Measurements from ENCODE around the gene ITIH4.

The ITIH4 gene

DNA sequence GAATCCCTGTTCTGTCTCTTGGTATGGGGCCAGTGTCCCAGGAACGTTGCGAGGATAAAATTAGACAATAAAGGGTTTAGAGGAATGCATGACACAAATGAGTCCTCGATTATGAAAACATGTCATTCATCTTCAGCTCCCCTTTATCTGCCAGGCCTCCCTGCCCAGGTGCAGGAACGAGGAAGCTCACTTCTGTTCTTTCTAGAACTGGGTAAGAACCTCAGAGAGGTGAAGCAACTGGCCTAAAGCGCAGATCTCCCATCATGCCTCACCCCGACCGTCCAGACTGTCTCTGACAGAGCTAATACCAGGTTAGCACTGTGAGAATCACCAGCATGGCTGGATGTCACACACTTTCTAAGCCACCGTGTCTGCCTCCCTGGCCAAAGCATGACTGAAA, 54.6 kb downstream of the ITIH4 start:
- DNase-seq (ENCODE audit: insufficient read length, low spot score) (no peak), FAIRE-seq (no peak)
- TF ChIP-seq TAF1 (IDR thresholded peaks at IDR 0.05; ENCODE audit: low read depth, low read length) (no peak), PAX5 (IDR thresholded peaks at IDR 0.05; ENCODE audit: insufficient read depth, low read length, severe bottlenecking) (no peak), POLR2AphosphoS5 (IDR thresholded peaks at IDR 0.05; ENCODE audit: low read depth, low read length) (no peak), POLR2A (IDR thresholded peaks at IDR 0.05; ENCODE audit: low read depth, low read length) (no peak), SPI1 (IDR thresholded peaks at IDR 0.05; ENCODE audit: low read depth, low read length) (no peak), POU2F2 (IDR thresholded peaks at IDR 0.05; ENCODE audit: low read depth, low read length) (no peak)

DNA sequence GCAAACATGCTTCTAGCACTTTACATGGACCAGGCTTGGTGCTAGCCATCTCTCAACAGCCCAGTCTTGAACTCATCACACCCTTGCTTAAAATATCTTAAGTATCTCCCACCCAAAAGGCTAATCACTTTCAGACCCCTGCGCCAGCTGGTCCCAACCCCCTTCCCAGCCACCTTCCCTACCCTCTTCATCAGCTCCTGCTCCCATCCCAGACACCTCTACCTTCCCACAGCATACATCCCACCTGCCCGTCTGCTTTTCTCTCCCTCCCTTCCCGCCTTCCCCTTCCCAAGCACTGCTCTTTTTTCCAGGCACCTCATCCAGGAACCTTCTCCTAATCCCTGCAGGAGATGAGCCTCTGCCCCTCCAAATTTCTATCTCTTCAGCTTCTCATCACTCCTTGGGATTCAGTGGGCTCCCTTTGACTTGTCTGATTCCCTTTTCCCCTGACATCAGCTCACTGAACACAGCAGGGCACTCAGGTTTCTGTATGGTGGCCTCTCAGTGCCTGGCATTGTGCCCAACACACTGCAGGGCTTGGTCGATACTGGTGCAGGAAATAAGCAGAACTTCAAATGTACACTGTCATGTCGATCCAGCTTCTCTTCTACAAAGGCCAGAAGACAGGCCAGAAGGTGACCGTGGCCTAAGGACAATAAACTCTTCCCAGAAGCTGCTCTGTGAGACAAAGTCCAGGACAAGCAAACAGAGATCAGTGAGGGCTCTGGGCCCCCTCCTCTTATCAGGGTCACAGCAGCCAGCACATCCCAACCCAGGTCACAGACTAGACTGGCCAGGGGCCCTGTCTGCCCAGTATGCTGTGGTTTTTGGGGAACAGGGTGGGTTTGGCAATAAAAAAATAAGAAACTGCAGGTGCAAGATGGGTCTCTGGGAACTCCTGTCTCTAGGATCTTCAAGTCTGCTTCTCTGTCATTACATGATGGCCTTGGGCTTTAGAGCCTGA, 55.3 kb downstream of the ITIH4 start:
- FAIRE-seq (no peak), DNase-seq (ENCODE audit: insufficient read length, low spot score) (no peak)
- TF ChIP-seq POLR2A (IDR thresholded peaks at IDR 0.05; ENCODE audit: low read depth, low read length) = no peak
- no peak for TF ChIP-seq SPI1 (IDR thresholded peaks at IDR 0.05; ENCODE audit: low read depth, low read length)
- no peak for TF ChIP-seq TAF1 (IDR thresholded peaks at IDR 0.05; ENCODE audit: low read depth, low read length)
- no peak for TF ChIP-seq POLR2AphosphoS5 (IDR thresholded peaks at IDR 0.05; ENCODE audit: low read depth, low read length)
- no peak for TF ChIP-seq PAX5 (IDR thresholded peaks at IDR 0.05; ENCODE audit: insufficient read depth, low read length, severe bottlenecking)
- no peak for TF ChIP-seq POU2F2 (IDR thresholded peaks at IDR 0.05; ENCODE audit: low read depth, low read length)

DNA sequence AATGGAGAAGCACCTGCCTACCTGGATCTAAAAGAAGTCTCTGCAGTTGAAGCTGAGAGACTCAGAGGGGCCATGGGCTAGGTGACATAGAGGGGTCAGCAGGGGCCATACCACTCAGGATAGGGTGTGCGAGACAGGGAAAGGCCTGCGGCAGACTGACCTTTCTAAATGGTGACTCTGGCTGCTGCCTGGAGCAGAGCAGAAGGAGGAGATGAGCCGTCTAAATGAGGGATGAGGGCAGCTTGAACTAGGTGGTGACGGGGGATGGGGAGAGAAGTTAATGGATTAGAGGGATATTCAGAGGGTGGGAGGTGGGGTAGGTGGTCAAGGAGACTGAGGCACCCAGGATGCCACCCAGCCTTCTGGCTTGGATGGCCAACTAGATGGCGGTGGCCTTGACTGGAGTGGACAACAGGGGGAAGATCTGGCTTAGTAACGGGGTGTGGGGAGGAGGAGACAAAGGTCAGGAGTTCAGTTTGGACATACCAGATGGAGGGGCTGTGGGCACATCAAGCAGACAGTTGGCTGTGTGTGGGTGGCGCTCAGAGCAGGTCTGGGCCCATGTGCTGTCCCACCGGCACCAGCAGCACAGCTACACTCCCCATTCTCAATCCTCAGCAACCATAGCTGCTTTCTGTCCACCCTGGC, 56.3 kb downstream of the ITIH4 start:
- no peak for DNase-seq (ENCODE audit: insufficient read length, low spot score)
- FAIRE-seq = no peak
- no peak for TF ChIP-seq PAX5 (IDR thresholded peaks at IDR 0.05; ENCODE audit: insufficient read depth, low read length, severe bottlenecking)
- no peak for TF ChIP-seq SPI1 (IDR thresholded peaks at IDR 0.05; ENCODE audit: low read depth, low read length)
- TF ChIP-seq POLR2AphosphoS5 (IDR thresholded peaks at IDR 0.05; ENCODE audit: low read depth, low read length) = no peak
- TF ChIP-seq POU2F2 (IDR thresholded peaks at IDR 0.05; ENCODE audit: low read depth, low read length) = no peak
- TF ChIP-seq POLR2A (IDR thresholded peaks at IDR 0.05; ENCODE audit: low read depth, low read length) = no peak
- TF ChIP-seq TAF1 (IDR thresholded peaks at IDR 0.05; ENCODE audit: low read depth, low read length) = no peak

DNA sequence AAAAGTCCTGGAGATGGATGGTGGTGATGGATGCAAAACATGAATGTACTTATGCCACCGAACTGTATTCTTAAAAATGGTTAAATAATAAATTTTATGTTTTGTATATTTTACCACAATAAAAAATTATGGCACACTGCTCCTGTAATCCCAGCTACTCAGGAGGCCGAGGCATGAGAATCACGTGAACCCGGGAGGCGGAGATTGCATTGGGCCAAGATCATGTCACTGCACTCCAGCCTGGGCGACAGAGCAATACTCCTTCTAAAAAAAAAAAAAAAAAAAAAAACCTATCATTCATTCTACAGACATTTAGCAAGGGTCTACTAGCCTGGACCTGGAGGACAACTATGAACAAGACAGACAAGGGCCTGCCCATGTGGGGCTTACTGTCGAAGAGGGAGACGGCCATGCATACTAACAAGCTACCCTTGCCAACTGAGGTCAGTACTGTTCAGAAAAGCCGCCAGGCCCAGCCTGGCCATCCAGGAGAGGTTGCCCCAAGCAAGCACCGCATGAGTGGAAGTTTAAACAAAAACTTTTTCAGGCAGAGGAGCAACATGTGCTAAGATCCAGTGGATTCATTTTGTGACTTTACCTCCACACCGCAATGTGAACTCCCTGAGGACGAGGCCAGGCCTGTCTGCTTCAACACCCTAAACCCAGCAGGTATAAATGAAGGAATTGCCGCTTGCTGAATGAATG, 57.0 kb downstream of the ITIH4 start:
- TF ChIP-seq POU2F2 (IDR thresholded peaks at IDR 0.05; ENCODE audit: low read depth, low read length) (no peak), POLR2AphosphoS5 (IDR thresholded peaks at IDR 0.05; ENCODE audit: low read depth, low read length) (no peak), TAF1 (IDR thresholded peaks at IDR 0.05; ENCODE audit: low read depth, low read length) (no peak), POLR2A (IDR thresholded peaks at IDR 0.05; ENCODE audit: low read depth, low read length) (no peak), PAX5 (IDR thresholded peaks at IDR 0.05; ENCODE audit: insufficient read depth, low read length, severe bottlenecking) (no peak), SPI1 (IDR thresholded peaks at IDR 0.05; ENCODE audit: low read depth, low read length) (no peak)
- no peak for DNase-seq (ENCODE audit: insufficient read length, low spot score)
- no peak for FAIRE-seq

DNA sequence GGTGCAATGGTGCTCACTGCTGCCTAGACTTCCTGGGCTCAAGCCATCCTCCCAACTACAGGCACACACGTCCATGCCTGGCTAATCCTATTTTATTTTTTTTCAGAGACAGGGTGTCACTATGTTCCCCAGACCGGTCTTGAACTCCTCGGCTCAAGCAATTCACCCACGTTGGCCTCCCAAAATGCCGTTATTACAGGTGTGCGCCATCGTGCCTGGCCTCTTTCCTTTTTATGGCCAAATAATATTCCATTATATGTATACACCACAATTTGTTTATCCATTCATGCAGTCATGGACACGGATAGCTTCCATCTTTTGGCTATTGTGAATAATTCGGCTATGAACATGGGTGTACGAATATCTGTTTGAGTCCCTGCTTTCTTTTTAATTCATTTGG, 58.8 kb downstream of the ITIH4 start:
- no peak for DNase-seq (ENCODE audit: insufficient read length, low spot score)
- no peak for FAIRE-seq
- TF ChIP-seq PAX5 (IDR thresholded peaks at IDR 0.05; ENCODE audit: insufficient read depth, low read length, severe bottlenecking) (no peak), POLR2AphosphoS5 (IDR thresholded peaks at IDR 0.05; ENCODE audit: low read depth, low read length) (no peak), SPI1 (IDR thresholded peaks at IDR 0.05; ENCODE audit: low read depth, low read length) (no peak), TAF1 (IDR thresholded peaks at IDR 0.05; ENCODE audit: low read depth, low read length) (no peak), POU2F2 (IDR thresholded peaks at IDR 0.05; ENCODE audit: low read depth, low read length) (no peak), POLR2A (IDR thresholded peaks at IDR 0.05; ENCODE audit: low read depth, low read length) (no peak)

DNA sequence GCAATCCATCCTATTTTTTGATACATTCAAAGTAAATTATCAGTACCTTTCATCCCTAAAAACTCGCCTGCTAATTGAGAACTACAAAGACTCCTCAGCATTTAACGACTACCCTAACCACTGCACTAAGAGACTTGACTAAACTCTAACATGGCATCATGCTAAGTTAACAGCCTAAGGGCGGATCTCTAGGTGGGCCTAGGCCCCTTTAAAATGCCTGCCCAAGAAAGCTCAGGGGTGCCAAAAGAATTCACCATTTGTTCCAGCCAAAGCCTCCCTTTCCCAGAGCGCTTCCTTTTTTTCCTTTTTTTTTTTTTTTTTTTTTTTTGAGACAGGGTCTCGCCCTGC, 59.2 kb downstream of the ITIH4 start:
- DNase-seq (ENCODE audit: insufficient read length, low spot score) = no peak
- TF ChIP-seq POLR2A (IDR thresholded peaks at IDR 0.05; ENCODE audit: low read depth, low read length) (no peak), POLR2AphosphoS5 (IDR thresholded peaks at IDR 0.05; ENCODE audit: low read depth, low read length) (no peak), PAX5 (IDR thresholded peaks at IDR 0.05; ENCODE audit: insufficient read depth, low read length, severe bottlenecking) (no peak)
- no peak for FAIRE-seq

DNA sequence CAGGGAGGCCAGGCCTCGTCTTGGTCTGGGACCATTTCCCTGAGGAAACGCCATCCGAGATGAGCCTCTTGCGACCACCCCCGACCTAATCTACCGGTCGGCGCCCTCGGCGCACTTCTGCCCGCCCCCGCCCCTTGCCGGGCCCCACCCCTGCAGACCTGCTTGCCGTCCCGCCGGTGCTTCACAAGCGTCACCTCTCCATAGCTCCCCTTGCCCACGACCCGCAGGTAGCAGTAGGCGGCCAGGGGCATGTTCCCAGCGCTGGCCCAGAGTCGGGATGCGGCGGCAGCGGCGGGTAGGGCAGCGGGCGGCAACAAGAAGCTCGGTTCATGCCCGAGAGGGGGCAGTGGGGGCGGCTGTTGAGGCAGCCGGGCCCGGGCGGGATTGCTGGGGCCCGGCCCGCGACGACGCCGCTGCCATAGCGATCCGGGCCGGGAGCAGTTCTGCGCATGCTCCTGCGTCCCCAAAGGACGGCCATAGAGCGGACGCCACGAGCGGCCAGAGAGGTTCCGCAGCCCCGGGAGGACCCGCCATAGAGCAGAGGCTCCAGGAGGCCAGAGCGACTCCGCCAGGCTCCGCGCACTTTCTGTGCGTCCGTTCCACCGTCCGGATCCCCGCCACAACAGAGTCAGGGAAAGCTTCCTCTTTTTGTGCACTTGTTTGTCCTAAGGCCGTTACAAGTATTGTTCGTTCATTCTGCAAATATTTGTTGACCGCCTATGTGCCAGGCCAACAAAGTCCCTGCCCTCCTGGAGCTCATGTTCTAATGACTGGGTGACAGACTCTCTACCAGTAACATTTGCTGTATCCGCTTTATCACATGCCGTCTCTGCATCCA, 59.8 kb downstream of the ITIH4 start, which contains the start of gene NEK4:
NEK4 (minus strand) TSS at position 445 of the 838 bp plus-strand sequence; CDS start at position 251, 194 bp downstream.
- peak; percentile 92 for TF ChIP-seq TAF1 (IDR thresholded peaks at IDR 0.05; ENCODE audit: low read depth, low read length)
- peak; percentile 97 for TF ChIP-seq POLR2A (IDR thresholded peaks at IDR 0.05; ENCODE audit: low read depth, low read length)
- TF ChIP-seq POU2F2 (IDR thresholded peaks at IDR 0.05; ENCODE audit: low read depth, low read length) = peak; percentile 57
- no peak for TF ChIP-seq SPI1 (IDR thresholded peaks at IDR 0.05; ENCODE audit: low read depth, low read length)
- no peak for TF ChIP-seq PAX5 (IDR thresholded peaks at IDR 0.05; ENCODE audit: insufficient read depth, low read length, severe bottlenecking)
- peak; percentile 96 for TF ChIP-seq POLR2AphosphoS5 (IDR thresholded peaks at IDR 0.05; ENCODE audit: low read depth, low read length)
- DNase-seq (ENCODE audit: insufficient read length, low spot score) = peak; percentile 91
- FAIRE-seq = peak; percentile 87

DNA sequence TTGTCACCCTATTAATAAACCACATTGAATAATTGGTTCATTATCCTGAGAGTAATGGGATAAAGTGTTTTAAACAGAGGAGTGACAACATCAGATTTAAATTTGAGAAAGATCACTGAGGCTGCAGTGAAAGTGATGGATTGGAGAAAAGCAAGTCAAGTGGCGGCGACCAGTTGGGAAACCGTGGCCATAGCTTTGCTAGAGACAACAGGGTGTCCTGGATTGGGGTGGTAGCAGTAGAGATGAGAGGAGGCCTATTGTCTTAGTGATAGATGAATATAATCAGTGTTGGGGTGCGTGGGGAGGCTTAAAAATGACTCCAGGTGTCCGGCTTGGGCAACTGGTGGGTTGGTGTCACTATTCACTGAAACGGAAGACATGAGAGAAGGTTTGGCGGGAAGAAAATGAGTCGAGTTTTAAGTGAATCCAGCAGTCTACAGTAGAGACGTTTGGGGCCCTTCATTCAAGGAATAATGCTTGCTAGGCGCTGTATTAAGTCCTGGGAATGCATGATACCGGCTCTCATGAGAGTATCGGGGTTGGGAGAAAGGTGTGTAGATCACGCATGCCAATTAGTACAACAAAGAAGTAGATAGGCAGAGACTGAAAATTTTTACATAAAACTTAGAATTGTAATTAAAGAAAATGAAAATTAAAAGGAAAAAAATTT, 60.6 kb downstream of the ITIH4 start:
- TF ChIP-seq POU2F2 (IDR thresholded peaks at IDR 0.05; ENCODE audit: low read depth, low read length) (no peak), SPI1 (IDR thresholded peaks at IDR 0.05; ENCODE audit: low read depth, low read length) (no peak), POLR2AphosphoS5 (IDR thresholded peaks at IDR 0.05; ENCODE audit: low read depth, low read length) (no peak), POLR2A (IDR thresholded peaks at IDR 0.05; ENCODE audit: low read depth, low read length) (no peak), PAX5 (IDR thresholded peaks at IDR 0.05; ENCODE audit: insufficient read depth, low read length, severe bottlenecking) (no peak), TAF1 (IDR thresholded peaks at IDR 0.05; ENCODE audit: low read depth, low read length) (no peak)
- no peak for FAIRE-seq
- DNase-seq (ENCODE audit: insufficient read length, low spot score) = no peak
